ENCODE data around the gene ADAMTSL1.

DNA sequence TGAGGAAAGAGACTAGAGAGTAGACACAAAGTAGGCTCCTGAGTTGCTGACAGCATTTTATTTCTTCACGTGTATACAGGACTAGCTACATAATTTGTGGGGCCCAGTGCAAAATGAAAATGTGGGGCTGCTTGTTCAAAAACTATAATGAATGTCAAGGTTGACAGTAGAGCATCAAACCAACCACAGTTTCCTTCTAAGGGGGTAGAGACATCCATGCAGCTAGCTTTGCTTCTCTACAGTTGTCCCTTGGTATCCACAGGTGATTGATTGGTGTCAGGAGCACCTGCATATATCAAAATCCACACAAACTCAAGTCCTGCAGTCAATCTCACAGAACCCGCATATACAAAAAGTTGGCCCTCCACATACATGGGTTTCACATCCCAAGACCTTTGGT, 429.5 kb downstream of the ADAMTSL1 start:
- TF ChIP-seq FOS (IDR thresholded peaks at IDR 0.05; ENCODE audit: borderline replicate concordance, insufficient read depth, low read length) (no peak), POLR2AphosphoS5 (IDR thresholded peaks at IDR 0.05; ENCODE audit: insufficient read depth, low read depth, low read length) (no peak), POLR2A (IDR thresholded peaks at IDR 0.05; ENCODE audit: low read depth, low read length) (no peak), EZH2 (IDR thresholded peaks at IDR 0.05; ENCODE audit: borderline replicate concordance, low read depth, low read length, severe bottlenecking) (no peak)
